COLO829 (cell line): ENCODE measurements around the gene CRYGS.
"Not testable (repeated sequence)": the region's sequence is repeated elsewhere in the genome, so short reads cannot be mapped to it uniquely, and the experiment has no call there.

Experiments used
- DNase-seq: peaks from one replicate; pipeline ENCODE4 v3.0.0; 2012; ENCODE audit warnings: low spot score

CRYGS gene

DNA sequence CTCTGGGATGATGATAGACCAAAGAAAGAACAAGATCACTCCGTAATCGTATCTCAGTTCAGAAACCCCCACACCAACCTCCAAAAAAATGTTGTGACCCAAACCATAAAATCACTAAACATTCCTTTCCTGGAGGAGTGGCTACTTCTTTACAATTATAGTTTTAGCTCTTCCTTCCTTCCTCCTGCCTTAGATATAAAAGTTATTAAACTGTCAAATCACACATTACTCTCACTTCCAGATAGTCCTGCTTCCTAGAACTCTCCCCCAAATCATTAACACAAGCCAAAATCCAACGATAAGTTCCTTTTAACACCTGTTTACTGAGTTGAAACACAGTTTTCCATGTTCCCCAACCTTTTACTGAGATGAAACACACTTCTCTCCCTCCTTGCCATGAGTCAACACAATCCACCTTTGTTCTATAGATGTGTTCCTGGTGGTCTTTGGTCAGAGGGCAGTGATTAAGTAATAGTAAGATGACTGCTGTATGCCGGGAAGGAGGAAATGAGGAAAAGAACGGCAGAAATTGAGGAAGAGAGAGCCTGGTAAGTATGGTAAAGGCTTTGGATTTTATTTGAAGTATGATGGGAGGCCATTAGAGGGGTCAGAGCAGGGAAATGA, 8.3 kb upstream of the CRYGS start:
- DNase-seq = no peak

DNA sequence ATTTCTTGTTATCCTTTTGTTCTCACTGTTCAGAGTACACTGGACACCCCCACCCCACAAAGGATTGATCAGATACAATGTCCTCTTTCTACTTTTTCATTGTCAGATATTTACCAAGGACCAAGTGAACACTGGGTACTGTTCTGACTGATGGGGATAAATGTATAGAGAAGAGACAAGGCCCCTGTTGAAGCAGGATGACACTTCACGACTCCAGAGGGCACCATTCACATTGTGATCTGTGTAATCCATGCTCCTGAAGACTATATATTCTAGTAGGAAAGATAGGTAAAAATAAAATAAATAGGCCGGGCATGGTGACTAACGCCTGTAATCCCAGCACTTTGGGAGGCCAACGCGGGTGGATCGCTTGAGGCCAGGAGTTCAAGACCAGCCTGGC, 7.2 kb upstream of the CRYGS start:
- no peak for DNase-seq

DNA sequence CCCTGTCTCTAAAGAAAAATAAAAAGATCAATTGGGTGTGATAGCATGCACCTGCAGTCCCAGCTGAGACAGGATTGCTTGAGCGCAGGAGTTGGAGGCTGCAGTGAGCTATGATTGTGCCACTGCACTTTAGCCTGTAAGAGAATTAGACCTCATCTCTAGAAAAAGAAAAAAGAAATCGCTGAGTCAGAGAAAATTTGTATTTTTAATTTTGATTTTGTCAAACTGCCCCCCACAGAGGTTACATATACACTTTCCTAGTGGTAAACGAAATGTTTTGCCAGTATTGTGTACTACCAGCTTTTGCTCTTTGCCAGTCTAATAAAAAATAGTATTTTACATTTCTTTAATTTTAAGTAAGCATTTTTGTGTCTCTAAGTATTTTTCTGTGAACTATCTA, 5.3 kb upstream of the CRYGS start:
- DNase-seq = no peak

DNA sequence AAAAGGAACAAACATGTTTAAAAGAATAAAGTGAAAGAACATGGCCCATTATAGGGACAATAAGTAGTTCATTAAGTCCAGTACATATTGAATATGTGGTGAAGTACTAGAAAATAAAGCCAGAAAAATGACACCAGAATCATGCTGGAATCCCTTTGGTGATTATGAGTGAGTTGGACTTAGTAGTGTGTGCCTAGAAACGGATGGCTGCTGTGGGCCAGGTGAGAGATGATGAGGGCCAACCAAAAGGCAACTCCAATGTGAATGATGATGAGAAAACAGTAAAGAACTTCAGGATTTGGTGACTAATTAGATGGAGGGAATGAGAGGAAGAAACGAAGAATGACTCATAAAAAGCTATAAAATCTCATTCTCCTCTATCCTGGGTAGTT, 3.3 kb downstream of the CRYGS start:
- DNase-seq = no peak

DNA sequence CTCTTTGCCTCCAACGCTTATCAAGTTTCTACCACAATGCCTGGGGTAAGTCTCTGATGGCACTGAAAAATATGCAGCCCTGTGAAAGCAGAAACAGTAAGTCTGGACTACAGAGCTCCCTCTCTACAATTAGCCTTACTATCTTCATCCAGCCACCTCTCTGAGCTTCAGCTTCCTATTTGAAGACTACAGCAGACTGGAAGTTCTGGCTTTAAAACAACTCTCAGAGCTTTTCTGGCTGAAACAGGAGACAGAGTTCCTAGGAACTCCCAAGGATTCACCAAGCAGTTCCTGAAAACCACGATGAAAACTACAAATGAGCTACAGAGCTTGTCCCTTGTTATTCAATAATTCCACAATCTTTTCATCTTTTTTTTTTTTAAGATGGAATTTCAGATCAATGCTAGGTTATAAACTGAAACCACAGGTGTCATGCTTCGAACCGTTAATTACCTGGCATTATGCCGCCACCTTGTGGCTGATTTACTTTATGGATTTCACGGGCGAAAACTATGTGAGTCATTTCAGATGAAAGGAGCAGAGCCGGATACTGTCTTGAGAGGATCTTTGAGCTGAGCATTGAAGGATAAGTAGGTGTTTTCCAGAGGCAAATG, 3.9 kb downstream of the CRYGS start:
- peak; percentile 89 for DNase-seq

DNA sequence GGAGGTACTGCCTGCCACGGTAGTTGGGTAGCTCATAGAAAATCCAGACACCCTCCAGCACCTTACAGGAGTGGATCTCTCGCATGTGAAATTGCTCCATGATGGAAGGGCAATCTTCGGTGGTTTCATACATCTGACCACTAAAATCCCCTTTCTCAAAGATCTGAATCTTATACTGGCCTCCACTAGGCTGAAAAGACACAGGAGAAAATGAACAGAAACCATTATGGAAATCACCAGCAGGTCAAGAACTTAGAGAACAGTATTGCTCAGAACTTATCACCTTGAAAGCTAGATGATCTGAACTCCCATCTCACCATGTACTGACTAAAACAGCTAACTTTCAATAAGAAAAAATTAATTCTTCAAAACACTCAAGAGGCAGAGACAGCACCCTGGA, 5.4 kb downstream of the CRYGS start:
- no peak for DNase-seq

DNA sequence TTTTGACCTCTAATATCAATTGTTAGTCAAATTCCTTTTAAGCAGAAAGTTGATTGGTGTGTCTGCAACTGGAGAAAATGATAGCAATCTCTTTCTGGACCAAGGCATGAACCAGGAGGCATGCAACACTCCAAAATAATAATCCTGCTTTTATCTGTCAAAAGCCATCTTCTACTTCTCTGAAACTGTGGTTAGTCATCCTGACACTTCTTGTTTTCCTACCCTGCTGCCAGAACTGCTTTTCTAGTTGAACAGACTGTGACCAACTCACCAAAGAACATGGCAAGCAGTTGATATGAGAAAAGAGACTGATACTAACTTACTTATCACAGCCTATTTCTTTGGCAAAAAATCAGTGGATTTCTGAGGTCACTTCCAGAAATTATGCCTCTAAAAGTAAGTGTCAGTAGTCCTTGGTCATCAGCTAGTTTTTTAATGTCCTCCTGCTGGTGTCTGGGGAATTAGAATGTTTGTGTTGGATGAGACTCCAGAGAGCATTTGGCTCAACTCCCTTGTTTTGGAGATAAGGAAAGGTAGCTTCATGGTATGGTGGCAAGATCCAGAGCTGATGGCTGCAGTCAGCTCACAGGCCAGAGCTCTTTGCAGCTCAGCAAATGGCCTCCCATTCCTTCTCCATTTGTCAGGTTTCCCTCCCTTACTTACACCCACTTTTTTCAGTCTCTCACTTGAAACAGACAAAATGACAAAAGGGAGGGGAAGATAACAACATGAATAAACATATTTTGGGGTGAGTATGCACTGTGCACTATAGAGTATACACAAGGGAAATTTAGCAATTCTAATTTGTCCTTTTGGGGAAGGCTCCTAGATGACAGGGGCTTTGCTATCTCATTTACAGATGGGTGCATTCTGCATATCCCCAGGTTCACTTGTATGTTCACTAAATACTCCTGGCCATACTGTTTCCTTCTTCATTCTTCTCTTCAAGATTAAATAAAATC, 7.0 kb downstream of the CRYGS start:
- DNase-seq = no peak

DNA sequence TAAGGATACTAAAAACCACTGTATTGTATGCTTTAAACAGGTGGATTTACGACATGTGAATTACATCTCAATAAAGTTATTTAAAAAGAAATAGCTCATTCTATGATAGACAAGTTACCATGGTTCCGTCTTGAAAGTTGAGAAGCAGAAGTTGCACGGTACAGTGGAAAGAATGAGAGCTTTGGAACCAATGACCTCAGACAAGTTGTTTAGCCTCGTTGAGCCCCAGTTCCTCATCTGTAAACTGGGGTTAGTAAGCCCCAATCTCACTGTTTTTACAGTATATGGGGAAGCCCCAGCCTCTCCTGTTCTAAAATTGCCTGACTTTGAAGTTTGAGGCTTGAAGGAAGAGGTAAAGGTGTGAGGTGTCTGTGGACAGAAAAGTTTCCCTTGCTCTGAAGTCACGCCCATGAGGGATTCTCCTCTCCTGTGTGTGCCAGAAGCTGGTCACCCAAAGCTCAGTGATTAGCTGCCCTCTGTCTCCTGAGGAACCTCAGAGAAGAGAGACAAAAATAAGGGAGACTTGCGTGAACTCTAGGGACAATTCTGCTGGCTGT, 10.0 kb downstream of the CRYGS start:
- DNase-seq = no peak

DNA sequence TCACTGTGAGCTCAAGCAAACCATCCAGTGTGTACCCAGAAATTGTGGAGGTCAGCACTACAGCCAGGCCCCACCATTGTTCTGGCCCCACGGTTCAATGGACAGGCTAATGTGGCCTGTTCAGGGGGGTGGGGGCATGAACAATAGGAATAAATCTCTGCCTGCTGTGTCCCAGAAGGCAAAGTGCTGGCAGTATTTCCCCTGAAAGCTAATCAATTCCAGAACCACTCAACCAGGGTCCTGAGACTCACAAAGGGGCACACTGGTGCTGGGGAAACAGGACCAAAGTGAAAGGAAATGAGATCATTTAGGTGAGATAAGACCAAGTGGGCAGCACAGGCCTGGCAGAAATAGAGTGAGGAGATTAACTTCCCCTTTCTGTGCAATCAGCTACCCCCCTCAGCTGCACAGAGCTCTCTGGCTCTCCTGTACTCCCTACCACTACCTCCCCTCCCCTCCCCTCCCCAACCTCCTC, 11.5 kb downstream of the CRYGS start:
- DNase-seq = no peak

DNA sequence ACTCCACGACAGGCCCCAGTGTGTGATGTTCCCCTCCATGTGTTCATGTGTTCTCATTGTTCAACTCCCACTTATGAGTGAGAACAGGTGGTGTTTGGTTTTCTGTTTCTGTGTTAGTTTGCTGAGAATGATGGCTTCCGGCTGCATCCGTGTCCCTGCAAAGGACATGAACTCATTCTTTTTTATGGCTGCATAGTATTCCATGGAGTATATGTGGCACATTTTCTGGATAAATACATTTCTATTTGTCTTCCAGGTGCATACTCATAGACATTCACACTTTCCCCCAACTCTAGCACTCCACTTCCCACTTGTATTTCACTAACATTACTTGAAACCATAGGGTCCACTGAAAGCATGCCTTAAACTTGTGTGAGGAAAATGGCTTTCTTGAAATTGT, 12.5 kb downstream of the CRYGS start:
- not testable (repeated sequence) for DNase-seq

DNA sequence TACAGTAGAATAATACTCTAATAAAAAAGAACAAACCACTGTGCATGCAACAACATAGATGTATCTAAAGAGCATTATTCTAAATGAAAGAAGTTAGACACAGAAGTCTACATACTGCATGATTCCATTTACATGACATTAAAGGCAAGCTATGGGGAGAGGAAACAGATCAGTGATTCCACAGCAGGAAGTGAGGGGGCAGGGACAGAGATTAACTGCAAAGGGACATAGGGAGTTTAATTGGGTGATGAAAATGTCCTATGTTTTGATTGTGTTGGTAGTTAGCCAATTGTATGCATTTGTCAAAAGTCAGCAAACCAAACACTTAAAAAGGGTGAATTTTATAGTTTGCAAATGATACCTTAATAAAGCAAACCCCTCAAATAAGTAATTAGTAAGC, 13.8 kb downstream of the CRYGS start:
- DNase-seq = no peak

DNA sequence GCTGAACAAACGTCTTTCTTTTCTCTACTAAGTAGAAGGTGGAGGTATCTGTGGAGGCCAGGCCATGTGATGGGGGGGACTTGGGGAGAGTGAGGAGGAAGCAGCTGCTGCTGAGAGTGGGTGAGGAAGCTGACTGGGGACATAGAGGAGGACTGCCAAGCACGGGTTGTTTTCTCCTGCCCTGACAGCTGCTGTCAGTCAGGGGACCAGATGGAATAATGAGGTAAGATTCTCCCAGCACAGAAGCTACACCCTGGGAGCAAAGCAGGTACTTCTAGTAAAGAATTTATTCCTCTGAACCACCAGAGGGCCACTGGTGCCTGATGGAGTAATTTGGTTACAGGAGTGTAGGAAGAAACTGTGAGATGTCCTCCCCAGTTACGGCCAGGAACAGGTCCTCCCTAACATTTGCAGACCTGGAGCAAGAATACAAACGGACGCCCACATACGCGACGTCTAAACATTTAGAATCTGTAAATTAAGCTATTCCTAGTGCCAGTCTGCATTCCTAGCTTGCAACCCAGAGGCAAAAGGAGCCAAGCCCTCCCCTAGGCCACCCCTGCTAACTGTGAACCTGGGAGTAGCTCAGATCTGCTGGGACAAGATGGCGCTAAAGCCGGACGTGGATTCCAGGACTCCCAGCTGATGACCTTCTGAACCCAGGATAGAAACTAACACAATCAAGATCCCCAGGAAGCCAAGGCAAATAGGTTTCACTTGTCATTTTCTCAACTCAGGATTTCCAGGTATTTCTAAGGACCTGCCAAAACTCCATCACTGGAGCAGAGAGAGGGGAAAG, 14.8 kb downstream of the CRYGS start:
- DNase-seq = no peak

DNA sequence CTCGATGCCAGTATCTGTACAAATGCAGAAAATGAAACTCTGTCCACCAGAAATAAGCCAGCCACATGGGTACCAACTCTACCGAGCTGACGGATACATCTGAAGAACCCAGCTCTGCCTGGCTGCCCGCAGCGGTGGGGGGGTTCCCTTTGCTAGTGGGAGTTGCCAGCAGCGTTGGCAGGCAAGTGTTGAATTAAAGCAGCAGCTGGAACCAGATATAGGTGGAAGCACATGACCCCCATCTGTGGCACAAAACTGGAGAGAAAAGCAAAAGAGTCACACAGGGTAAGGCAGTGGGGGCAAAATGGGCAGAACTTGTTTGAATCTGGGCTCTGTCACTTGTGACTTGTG, 17.9 kb downstream of the CRYGS start:
- DNase-seq = no peak

DNA sequence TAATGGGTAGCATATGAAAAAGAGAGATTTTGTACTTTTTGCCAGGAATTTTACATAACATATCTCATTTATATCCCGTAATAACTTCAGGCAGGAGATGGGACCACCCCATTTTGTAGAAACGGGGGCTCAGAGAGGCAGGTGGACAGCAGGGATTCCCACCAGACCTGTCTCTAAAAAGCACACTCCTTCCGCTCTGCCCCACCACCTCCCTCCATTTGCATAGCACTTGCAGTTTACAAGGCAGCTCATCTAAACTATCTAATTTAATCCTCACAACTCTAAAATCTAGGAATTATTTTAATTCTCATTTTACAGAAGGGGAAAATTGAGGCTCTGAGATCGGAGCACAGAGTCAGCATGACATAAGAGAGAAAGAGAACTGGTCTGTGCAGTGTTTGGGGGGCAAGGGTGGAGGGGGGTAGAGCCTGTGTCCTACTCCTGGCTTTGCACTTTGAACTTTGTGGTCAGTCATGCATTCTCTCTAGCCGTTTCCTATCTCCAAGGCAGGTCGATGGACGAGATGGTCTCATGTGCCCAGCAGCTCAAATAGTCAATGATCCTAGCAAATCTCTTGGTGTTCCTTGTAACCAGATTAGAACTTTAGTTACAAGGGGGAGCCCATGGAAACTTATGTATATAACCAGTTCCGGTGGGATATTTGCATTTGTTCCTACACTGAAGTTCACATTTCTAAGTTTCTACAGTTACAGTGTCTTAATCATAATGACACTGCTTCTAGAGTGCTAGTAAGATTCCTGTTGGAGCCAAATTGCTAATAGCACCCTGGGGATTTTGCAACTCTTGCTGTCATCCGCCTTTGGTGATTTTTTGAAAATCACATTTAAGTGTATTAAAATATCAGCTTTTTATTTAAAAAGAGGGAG, 18.6 kb downstream of the CRYGS start:
- no peak for DNase-seq

DNA sequence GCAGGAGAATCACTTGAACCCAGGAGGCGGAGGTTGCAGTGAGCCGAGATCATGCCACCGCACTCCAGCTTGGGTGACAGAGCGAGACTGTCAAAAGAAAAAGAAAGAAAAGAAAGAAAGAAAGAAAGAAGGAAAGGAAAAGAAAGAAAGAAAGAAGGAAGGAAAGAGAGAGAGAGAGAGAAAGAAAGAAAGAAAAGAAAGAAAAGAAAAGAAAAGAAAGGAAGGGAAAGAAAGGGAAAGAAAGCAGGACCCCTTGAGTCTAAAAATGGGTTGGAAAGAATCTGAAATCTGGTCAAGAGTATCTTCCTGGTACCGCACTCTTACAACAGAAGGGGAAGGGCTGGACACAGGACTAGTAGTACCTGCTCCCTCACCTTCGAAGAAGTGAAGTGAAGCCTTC, 19.6 kb downstream of the CRYGS start:
- no peak for DNase-seq

DNA sequence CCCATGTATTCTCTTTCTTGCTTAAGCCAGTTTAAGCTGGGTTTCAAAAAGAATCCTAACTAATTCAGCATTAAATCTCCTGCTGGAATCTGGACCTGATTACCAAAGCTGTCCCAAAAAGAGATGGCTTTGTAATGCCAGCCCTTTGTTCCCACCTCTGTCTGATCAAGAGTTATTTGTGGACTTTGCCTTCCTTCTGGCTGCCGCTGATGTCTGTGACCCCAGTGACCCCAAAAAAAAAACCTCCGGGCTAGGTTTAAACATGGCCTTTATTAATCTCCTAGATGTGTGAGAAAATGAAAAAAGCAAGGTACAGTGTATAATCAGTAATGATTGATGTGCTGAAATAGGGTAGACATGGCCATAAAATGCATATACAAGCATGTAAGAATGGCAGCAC, 20.7 kb downstream of the CRYGS start:
- no peak for DNase-seq

DNA sequence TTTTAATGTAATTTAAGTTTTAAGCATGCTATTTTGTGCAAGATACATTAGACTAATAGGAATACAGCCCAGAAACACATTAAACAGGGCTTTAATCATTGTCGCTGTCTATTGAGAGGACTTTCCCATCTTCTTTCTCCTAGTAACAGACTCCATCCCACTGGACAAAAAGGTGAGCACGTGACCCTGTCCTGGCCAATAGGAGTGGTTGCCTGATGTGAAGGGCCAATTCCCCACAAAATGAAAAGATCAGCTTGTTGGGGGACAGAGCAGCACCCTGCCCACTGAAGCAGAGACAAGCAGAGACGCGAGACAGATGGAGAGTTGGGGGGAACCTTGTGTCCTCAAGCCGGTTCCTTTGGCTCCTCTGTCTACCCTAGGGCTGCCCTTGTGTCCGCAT, 21.2 kb downstream of the CRYGS start:
- no peak for DNase-seq

DNA sequence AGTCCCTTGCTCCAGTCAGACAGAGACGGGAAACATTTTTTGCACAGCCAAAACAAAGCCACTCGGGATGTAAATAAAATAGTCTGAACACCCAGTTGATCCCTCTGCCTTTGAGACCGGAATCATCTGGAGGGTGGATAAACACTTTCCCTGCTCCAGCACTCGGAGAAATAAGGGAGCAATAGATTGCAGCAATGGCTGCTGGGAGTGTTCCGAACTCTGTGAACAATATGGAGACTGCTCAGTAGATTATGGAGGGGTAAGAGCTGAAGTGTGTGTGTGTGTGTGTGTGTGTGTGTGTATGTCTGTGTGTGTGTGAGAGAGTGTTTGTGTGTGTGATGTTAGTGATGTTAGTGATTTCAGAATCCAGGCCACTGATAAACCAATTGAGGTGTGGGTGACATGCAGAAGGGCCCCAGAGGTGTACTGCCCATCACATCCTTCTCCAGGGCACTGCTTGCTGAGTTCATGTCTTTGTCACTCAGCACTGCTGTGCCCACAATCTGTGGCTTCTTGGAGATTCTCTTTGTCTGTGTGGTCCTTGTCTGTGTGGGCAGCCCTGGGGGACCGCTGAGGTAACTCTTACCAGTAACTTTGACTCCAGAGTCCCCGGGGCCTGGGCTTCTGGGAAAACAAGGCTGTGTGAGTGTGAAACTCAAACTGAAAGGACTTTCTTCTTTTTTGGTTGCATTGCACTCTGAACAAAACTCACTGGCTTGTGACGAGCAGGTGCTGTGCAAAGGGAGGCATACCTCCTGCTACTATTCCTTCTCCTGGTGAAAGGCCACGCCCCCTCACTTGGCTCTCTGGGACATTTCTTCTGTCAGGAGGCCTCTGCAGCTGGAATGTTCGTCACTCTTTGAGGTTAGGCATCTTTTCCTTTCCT, 23.0 kb downstream of the CRYGS start:
- no peak for DNase-seq

DNA sequence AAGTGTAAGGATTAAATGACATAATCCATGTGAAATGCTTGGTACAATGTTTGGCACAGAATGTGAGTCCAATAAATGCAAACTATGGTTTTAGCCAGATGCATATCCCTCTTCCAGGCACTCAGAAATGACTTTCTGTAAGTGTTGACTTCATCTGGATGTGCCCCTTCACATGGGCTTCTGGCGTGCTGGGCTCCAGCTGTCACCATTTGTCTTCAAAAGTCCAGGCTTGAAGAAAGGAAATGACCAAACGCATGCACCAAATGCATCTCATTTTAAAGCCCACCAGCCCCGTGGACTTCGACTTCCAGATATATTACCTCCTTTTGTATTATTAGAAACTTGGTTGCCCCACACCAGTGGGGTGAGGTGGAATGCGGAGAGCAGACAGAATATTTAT, 23.7 kb downstream of the CRYGS start:
- DNase-seq = no peak
